Measurements from ENCODE around the gene CATSPERZ. TPM values are rescaled to one million over a fixed set of nuclear protein-coding genes. Genes with fewer than 3 reads are reported as not detected.

Gene CATSPERZ
- total and polyA plus RNA-seq, 2 of the 13 experiments (the other 11 are each of a cell fraction or from before 2014, with no cell fraction given), result 0.22 to 0.48 TPM

GRCh38 chr11:64284962-64285884 is 14.9 kb upstream of the CATSPERZ start, which contains the start of gene GPR137 (continued):
- TF ChIP-seq HNF1A (IDR thresholded peaks at IDR 0.05; ENCODE audit: low read depth), result no peak
- TF ChIP-seq HNF1A (CRISPR knock-in tag; IDR thresholded peaks at IDR 0.05; ENCODE audit: borderline replicate concordance), result no peak
- TF ChIP-seq HIVEP1 (CRISPR knock-in tag; IDR thresholded peaks at IDR 0.05), result no peak
- TF ChIP-seq STAG1 (CRISPR knock-in tag; IDR thresholded peaks at IDR 0.05), result no peak
- no peak for TF ChIP-seq ZNF609 (CRISPR knock-in tag; IDR thresholded peaks at IDR 0.05; ENCODE audit: borderline replicate concordance)
- no peak for TF ChIP-seq ZFAT (CRISPR knock-in tag; conservative IDR thresholded peaks at IDR 0.05)
- no peak for TF ChIP-seq BHLHE40 (IDR thresholded peaks at IDR 0.05; ENCODE audit: low read length)
- no peak for TF ChIP-seq GTF2F1 (IDR thresholded peaks at IDR 0.05; ENCODE audit: low read length)
- TF ChIP-seq ZNF282 (IDR thresholded peaks at IDR 0.05; ENCODE audit: partially characterized antibody), result no peak
- TF ChIP-seq ATF2 (CRISPR knock-in tag; IDR thresholded peaks at IDR 0.05), result no peak
- TF ChIP-seq ZNF121 (CRISPR knock-in tag; IDR thresholded peaks at IDR 0.05), result no peak
- no peak for TF ChIP-seq RERE (CRISPR knock-in tag; IDR thresholded peaks at IDR 0.05; ENCODE audit: low read depth)
- no peak for TF ChIP-seq TP53 (CRISPR knock-in tag; conservative IDR thresholded peaks at IDR 0.05)

Data from HepG2 (cell line).